Measurements from ENCODE around the gene NOP10. TPM values are rescaled to one million over a fixed set of nuclear protein-coding genes. Genes with fewer than 3 reads are reported as not detected.

NOP10 gene
- total and polyA plus RNA-seq, 2 of the 13 experiments (the other 11 are each of a cell fraction or from before 2014, with no cell fraction given) = 239 to 369 TPM

GRCh38 chr15:34342737-34343575 lies at the start of gene NOP10, which contains the start of gene NUTM1 (continued):
- TF ChIP-seq ZNF646 (CRISPR knock-in tag; IDR thresholded peaks at IDR 0.05) (no peak), MEIS2 (CRISPR knock-in tag; IDR thresholded peaks at IDR 0.05) (peak; percentile 26; the same call in 1 of the 2 replicates), CEBPB (IDR thresholded peaks at IDR 0.05; ENCODE audit: borderline replicate concordance, low read depth, low read length) (no peak), STAT6 (CRISPR knock-in tag; IDR thresholded peaks at IDR 0.05; ENCODE audit: borderline replicate concordance) (no peak), ZNF772 (CRISPR knock-in tag; IDR thresholded peaks at IDR 0.05) (no peak), ZNF101 (CRISPR knock-in tag; IDR thresholded peaks at IDR 0.05; ENCODE audit: borderline replicate concordance, low read depth) (no peak), NFKBIZ (CRISPR knock-in tag; IDR thresholded peaks at IDR 0.05) (peak; percentile 49; the same call in 1 of the 2 replicates), ZFP41 (CRISPR knock-in tag; IDR thresholded peaks at IDR 0.05; ENCODE audit: borderline replicate concordance) (no peak), FOXO4 (CRISPR knock-in tag; conservative IDR thresholded peaks at IDR 0.05) (no peak), ZNF496 (CRISPR knock-in tag; IDR thresholded peaks at IDR 0.05; ENCODE audit: insufficient replicate concordance) (no peak)
- TF ChIP-seq, protein P1, sequence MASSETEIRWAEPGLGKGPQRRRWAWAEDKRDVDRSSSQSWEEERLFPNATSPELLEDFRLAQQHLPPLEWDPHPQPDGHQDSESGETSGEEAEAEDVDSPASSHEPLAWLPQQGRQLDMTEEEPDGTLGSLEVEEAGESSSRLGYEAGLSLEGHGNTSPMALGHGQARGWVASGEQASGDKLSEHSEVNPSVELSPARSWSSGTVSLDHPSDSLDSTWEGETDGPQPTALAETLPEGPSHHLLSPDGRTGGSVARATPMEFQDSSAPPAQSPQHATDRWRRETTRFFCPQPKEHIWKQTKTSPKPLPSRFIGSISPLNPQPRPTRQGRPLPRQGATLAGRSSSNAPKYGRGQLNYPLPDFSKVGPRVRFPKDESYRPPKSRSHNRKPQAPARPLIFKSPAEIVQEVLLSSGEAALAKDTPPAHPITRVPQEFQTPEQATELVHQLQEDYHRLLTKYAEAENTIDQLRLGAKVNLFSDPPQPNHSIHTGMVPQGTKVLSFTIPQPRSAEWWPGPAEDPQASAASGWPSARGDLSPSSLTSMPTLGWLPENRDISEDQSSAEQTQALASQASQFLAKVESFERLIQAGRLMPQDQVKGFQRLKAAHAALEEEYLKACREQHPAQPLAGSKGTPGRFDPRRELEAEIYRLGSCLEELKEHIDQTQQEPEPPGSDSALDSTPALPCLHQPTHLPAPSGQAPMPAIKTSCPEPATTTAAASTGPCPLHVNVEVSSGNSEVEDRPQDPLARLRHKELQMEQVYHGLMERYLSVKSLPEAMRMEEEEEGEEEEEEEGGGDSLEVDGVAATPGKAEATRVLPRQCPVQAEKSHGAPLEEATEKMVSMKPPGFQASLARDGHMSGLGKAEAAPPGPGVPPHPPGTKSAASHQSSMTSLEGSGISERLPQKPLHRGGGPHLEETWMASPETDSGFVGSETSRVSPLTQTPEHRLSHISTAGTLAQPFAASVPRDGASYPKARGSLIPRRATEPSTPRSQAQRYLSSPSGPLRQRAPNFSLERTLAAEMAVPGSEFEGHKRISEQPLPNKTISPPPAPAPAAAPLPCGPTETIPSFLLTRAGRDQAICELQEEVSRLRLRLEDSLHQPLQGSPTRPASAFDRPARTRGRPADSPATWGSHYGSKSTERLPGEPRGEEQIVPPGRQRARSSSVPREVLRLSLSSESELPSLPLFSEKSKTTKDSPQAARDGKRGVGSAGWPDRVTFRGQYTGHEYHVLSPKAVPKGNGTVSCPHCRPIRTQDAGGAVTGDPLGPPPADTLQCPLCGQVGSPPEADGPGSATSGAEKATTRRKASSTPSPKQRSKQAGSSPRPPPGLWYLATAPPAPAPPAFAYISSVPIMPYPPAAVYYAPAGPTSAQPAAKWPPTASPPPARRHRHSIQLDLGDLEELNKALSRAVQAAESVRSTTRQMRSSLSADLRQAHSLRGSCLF (CRISPR knock-in tag; IDR thresholded peaks at IDR 0.05; ENCODE audit: borderline replicate concordance) = no peak
